Stimulated activated CD4-positive, alpha-beta T cell treated with anti-CD3 and anti-CD28 coated beads, Interleukin-12 subunit alpha, Interleukin-12 subunit beta, amount 100 ng/mL, for 48 hours (primary cell): ENCODE measurements around the gene GPRC5B.
A peak's percentile ranks its signal among the peaks of the same experiment; 100 is the strongest.

Experiments
- DNase-seq, 3 donors: peaks; one replicate each; pipeline ENCODE4 v3.0.0-alpha.2; 2020; ENCODE audit warnings: low read depth in 2 of 3, low spot score in 1 of 3

Gene GPRC5B

GRCh38 chr16:19884611-19885450, at the start of gene GPRC5B:
GPRC5B (minus strand) TSS chr16:19884848; CDS start chr16:19872845, 12,003 bp downstream.
- DNase-seq = peak in 1 of 3 donors; percentile 17

GRCh38 chr16:19933740-19934139, 49.1 kb upstream of the GPRC5B start:
- no peak for DNase-seq

- DNase-seq = no peak
Observed at GRCh38 chr16:19929062-19929511, 44.4 kb upstream of the GPRC5B start.

- no peak for DNase-seq
Observed at GRCh38 chr16:19928432-19928831, 43.8 kb upstream of the GPRC5B start.

- DNase-seq = no peak
Observed at GRCh38 chr16:19926449-19927390, 42.1 kb upstream of the GPRC5B start.

GRCh38 chr16:19923396-19923795, 38.7 kb upstream of the GPRC5B start:
- no peak for DNase-seq

GRCh38 chr16:19919142-19919541, 34.5 kb upstream of the GPRC5B start:
- DNase-seq = no peak

- no peak for DNase-seq
Observed at GRCh38 chr16:19916064-19916463, 31.4 kb upstream of the GPRC5B start.

GRCh38 chr16:19914877-19915276, 30.2 kb upstream of the GPRC5B start:
- no peak for DNase-seq

- DNase-seq = no peak
Observed at GRCh38 chr16:19913340-19913645, 28.6 kb upstream of the GPRC5B start.

GRCh38 chr16:19912455-19913339, 28.0 kb upstream of the GPRC5B start:
- no peak for DNase-seq

GRCh38 chr16:19911747-19912454, 27.3 kb upstream of the GPRC5B start:
- no peak for DNase-seq

- no peak for DNase-seq
Observed at GRCh38 chr16:19911204-19911603, 26.6 kb upstream of the GPRC5B start.

- DNase-seq = no peak
Observed at GRCh38 chr16:19909750-19910322, 25.2 kb upstream of the GPRC5B start.

- DNase-seq = no peak
Observed at GRCh38 chr16:19908921-19909320, 24.3 kb upstream of the GPRC5B start.

GRCh38 chr16:19907161-19907992, 22.7 kb upstream of the GPRC5B start:
- DNase-seq = peak; percentile 50 to 76 (median 61)

GRCh38 chr16:19901164-19901563, 16.5 kb upstream of the GPRC5B start:
- no peak for DNase-seq

- no peak for DNase-seq
Observed at GRCh38 chr16:19899605-19899955, 14.9 kb upstream of the GPRC5B start.

GRCh38 chr16:19898924-19899604, 14.4 kb upstream of the GPRC5B start:
- DNase-seq = peak in 1 of 3 donors; percentile 60
